DMS 273 (cell line): ENCODE results near the gene HAUS6.
"Not testable (repeated sequence)": the region's sequence is repeated elsewhere in the genome, so short reads cannot be mapped to it uniquely, and the experiment has no call there.

Experiments
- DNase-seq: peaks from one replicate; lab custom pipeline; 2025; ENCODE audit not compliant: unreplicated experiment; lab: John Stamatoyannopoulos, UW

The HAUS6 gene

DNA sequence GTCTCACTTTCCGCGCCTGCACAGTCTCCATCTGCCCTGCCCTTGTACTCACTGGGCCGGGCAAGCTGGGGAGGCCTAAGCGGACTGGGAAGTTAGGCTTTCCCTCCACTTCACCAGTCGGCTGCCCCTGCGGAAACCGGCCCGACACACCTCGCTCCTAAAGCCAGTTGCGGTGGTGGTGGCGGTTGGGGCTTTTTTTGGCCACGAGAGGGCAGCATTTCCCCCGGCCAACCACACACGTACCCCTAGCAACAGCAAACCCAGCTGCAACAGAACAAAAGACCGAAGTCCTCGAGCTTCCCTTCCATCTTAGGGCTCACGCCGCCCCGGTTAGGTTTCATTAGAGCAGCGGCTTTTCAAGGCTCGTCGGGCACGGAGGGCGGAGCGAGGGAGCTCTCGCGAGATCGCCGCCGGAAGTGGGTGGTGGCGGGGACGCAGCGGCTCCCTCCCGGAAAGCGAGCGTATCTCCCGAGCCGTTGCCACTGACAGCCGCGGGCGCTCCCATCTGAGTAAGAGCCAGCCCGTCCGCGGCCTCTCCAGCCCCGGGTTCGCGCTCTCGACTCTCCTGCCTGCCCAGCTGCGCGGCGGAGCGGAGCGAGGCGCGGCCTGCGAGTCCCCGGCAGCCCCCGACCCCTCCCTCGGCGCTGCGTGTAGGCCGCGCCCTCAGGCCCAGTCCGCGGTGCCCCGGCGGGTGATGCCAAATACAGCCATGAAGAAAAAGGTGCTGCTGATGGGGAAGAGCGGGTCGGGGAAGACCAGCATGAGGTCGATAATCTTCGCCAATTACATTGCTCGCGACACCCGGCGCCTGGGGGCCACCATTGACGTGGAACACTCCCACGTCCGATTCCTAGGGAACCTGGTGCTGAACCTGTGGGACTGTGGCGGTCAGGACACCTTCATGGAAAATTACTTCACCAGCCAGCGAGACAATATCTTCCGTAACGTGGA lies 53.5 kb downstream of the HAUS6 start, which contains the start of gene RRAGA:
RRAGA (plus strand) TSS at position 462 of the 951 bp plus-strand sequence; CDS start at position 695, 233 bp downstream.
- peak; percentile 98 for DNase-seq

DNA sequence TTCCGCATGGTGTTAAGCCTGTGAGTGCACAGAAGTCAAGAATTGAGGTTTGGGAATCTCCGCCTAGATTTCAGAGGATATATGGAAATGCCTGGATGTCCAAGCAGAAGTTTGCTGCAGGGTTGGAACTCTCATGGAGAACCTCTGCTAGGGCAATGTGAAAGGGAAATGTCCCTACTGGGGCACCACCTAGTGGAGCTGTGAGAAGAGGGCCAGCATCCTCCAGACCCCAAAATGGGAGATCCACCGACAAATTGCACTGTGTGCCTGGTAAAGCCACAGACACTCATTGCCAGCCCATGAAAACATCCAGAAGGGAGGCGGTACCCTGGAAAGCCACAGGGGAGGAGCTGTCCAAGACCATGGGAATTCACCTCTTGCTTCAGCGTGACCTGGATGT lies 66.1 kb downstream of the HAUS6 start:
- DNase-seq = no peak

DNA sequence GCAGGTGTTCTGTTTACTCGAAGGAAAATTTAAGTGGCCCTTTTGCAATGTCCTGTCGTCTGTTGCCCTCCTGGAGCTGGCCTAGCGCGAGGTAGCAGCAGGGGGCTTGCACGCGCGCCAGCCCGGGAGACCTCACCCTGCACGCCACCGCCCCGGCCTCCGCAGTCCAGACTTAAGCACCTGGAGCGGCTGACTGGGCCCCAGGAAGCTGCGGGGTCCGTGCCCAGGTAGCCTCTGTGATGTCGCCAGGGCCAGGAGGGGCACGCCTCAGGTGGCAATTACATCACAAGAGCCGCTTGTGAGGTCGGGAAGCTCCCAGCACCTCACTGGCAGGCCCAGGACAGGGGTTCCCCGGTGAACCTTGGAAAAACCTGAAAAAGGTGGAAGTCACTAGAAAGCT lies 69.7 kb downstream of the HAUS6 start, which contains the start of gene SAXO1:
SAXO1 (minus strand) TSS at position 195 of the 400 bp plus-strand sequence. CDS start 301 bp downstream, outside the sequence.
- no peak for DNase-seq

DNA sequence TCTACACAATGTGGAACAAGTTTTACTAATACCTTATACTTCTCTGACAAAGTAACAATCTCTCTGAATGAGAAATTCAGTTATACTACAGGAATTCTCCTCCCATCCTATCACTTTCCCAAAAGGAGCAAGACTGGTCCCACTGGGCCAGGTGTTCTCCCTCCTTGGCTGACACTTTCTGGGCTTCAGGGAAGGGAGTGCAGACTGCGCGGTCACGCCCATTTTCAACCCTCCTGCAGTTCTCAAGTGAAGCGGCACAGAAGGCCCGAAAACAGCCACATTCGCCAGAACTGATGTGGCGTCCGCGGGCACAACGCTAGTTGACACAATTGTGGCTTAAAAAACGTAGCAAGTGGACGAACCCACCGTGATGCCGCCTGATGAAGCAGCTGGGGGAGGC lies 70.3 kb downstream of the HAUS6 start:
- DNase-seq = no peak

DNA sequence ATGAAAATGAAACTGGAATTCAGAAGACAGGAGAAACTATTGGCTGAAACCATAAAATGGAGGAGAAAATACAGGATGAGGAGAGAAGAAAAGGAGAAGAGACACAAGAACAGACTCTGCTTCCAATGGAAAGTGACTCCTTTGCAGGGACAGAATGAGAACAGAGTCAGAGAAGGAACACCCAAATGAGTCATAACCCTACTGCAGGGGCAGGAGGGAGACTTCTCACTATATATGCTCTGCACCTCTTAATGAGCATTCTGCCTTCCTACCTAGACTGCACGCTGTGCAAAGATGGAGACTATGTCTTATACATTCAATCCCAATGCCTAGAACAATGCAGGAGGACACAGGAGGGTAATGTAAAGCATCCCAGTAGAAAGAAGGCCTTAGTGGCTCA lies 71.8 kb downstream of the HAUS6 start:
- DNase-seq = no peak

DNA sequence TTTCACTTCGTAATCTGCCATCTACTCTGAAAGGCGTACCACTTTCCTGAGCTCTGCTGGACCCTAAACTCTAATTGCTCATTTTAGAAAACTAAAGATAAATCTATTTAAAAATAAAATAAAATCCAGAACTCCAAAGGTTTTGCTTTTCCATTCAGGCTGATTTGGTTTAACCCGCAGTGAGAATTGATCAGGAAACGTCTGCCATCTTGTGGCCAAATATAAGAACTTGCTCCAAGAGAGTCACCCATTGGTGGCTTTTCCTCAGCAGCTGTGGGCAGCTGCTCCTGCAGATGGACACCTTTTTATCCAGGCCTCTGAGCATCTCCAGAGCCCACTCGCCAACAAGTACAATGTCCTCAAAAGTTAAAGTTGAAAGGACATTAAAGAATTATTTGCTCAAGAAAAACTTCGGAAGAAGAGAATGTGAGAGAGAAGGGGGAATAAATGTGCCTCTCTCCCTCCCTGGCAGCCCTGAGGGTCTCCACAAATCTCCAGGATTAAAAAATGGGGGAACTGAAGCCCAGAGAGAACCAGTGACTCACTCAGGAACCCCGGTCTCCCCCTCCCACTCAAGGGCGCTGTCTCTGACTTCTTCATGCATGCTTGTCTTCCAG lies 73.8 kb downstream of the HAUS6 start:
- DNase-seq = peak; percentile 80

DNA sequence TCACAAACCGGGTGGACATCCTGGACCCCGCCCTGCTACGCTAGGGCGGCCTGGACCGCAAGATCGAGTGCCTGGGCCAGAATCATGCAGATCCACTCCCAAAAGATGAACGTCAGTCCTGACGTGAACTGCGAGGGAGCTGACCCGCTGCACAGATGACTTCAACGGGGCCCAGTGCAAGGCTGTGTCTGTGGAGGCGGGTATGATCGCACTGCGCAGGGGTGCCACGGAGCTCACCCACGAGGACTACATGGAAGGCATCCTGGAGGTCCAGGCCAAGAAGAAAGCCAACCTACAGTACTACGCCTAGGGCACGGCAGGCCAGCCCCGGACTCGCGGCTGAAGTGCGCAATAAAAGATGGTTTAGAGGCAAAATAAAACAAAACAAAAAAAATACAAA lies 74.9 kb downstream of the HAUS6 start:
- no peak for DNase-seq

DNA sequence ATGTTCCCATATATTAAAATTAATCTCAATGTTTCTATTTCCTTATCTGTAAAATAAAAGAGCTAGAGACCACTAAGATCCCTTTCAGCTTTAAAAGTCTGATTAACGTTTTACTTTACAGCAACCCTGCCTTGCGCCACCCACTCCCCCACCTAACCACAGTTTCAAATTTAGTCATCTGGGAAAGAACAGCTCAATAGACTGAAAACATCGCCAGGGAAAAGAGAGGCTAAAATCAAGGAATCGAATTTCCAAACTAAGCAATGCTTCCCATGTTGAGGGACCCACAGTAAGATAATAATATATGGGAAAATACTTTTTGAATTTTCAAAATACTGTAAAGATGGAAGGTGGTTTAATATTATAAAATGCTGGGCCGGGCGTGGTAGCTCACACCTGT lies 76.3 kb downstream of the HAUS6 start:
- DNase-seq = no peak

DNA sequence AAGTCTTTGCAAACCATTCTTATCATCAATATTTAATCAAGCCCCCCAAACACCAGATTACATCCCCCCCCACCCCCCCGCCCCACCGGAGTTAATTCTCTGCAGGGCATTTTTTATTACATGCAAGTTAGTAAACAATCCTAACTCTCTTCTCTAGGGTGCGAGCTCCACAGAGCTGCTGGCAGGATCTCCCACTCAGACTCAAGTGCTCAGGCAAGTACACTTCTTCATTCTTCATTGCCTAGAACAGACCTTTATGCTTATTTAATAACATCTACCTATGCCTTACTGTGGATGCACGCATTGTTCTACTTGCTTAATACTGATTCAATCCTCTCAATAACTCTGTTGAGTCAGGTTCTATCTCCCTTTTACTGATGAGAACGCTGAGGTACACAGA lies 79.6 kb downstream of the HAUS6 start:
- no peak for DNase-seq

DNA sequence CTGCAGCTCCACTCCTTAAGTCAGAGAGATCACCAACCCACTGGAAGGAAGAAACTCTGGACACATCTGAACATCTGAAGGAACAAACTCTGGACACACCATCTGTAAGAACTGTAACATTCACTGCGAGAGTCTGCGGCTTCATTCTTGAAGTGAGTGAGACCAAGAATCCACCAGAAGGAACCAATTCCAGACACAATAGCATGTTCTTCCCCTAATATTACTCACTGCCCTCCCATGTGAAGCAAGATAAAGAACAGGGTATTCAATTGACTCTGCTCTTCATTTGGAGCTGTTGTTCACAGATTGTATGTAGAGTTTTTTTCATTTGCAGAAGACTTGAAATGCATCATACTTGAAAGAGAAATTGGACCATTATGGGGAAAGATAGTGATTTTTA lies 80.5 kb downstream of the HAUS6 start:
- DNase-seq = no peak

DNA sequence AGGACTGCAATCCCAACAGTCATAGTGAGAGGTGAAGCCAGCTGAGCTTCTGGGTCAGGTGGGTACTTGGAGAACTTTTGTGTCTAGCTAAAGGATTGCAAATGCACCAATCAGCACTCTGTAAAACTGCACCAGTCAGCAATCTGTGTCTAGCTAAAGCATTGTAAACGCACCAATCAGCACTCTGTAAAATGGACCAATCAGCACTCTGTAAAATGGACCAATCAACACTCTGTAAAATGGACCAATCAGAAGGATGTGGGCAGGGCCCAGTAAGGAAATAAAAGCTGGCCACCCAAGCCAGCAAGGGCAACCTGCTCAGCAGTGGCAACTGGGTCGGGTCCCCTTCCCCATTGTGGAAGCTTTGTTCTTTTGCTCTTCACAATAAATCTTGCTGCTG lies 81.1 kb downstream of the HAUS6 start:
- DNase-seq = not testable (repeated sequence)

DNA sequence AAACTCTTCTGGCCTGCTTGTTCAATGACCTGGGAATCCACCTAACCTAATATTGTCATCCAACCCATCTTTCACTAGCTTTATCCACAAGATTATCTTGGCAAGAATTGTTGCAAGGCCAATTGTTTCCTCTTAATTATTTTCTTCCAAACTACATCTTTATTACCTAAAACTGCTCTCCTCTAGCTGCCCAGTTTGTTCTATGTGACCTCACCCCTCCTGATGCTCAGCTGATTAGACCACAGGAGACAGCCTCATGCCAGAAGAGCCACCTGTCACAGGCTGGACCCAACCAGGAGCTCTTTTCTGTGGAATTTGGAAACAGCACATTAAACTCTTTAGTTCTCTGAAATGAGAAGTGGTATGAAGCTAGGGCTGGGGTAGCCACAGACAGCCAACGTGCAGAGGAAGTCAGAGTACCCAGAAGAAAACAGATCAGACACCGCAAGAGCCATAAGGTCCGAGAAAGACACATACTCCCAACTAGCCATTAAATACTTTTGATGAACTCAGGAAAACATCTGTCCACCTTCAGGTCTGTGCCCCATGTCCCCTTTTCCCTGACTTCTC lies 81.7 kb downstream of the HAUS6 start:
- no peak for DNase-seq

DNA sequence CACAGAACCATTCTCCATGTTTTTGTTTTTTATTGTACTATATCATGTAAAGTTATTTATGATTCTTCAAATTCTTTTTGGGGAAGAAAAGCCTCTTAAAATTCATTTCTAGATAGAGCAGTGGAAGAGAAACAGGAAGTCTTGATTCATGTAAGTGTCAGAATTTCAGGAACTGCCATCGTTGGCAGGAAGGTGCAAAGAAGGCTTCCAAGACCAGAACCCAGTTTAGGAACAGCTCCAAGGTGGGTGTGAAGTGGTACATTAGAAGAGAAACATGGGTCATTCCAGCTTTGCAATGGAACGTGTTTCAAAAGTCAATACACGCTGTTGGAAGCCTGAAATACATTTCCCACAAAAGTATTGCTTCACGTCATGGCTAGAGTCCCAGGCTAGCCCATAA lies 84.5 kb downstream of the HAUS6 start:
- no peak for DNase-seq

DNA sequence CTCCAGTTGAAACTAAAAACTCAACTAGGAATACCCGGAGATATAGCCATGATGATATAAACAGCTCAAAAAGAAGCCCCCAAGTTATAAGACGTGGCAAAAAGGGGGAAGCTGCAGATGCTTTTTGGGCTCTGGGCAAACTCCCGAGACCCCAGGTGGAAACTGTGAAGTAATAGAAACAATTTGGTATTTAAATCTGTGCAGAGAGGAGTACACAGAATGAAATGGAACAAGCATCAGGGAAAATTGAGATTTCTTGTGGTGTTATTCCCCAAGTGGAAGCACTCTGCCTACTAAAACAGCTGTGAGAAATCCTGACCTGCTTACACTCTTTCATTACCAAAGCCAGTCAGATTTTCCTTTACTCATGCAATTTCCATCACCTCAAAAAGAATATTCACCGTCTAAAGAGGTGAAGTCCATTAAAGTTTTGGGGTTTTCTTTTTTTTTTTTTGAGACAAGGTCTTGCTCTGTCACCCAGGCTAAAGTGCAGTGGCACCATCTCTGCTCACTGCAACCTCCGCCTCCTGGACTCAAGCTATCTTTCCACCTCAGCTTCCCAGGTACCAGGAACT lies 93.2 kb downstream of the HAUS6 start:
- DNase-seq = no peak
